HCT116 (cell line): ENCODE measurements around the gene CLSTN3. TPM values are rescaled to one million over a fixed set of nuclear protein-coding genes. Genes with fewer than 3 reads are reported as not detected.

Experiments used
- ATAC-seq: fragments of 200-7000 bp; cut with Tn5 transposase; 2 replicates; pipeline ENCODE4 v1.9.1; 2020; ENCODE audit warnings: mild to moderate bottlenecking, moderate library complexity
- BruUV-seq: library from RNA; stranded (reverse); fragments of 400-500 nt; replicated peaks from 2 replicates; lab custom pipeline; 2021; lab: Mats Ljungman, UMichigan
- CTCF ChIA-PET: fragments of 300-600 bp; sonication (Branson Sonifier 250); formaldehyde crosslinking; loops from one replicate; lab custom pipeline; 2021; ENCODE audit warnings: antibody characterized with exemption; lab: Charles Lee
- POLR2A ChIA-PET: fragments of 300-600, 350-600 bp; sonication (Branson Sonifier 250); formaldehyde crosslinking; loops from one replicate; lab custom pipeline; 2021; ENCODE audit warnings: antibody characterized with exemption; lab: Charles Lee
- RAD21 ChIA-PET, 2 experiments: fragments of 300-600 bp; sonication (Branson Sonifier 250); formaldehyde crosslinking; loops; one replicate each; lab custom pipeline; 2023; ENCODE audit warnings: low total read pairs in 2 of 2; ENCODE audit not compliant: uncharacterized antibody in 2 of 2, unreplicated experiment in 2 of 2, low non-redundant PET in 1 of 2; lab: Charles Lee
- DNase-seq: peaks from one replicate; pipeline ENCODE4 v3.0.0-alpha.2; 2010; ENCODE audit warnings: low read depth, low spot score
- H2AFZ ChIP-seq: fragments of 200-600 bp; shearing (Covaris generic), sonication (generic); 2 replicates; pipeline ENCODE4 v1.6.1; 2017; ENCODE audit warnings: low read depth, mixed run types, mixed read lengths, antibody characterized with exemption, low read length; ENCODE audit not compliant: poor library complexity, severe bottlenecking
- H3K27ac ChIP-seq: 2 replicates; pipeline ENCODE4 v1.5.1; 2012; ENCODE audit warnings: low read depth, low read length
- H3K27me3 ChIP-seq: fragments of 200-600 bp; sonication (generic); 2 replicates; pipeline ENCODE4 v1.6.1; 2016; ENCODE audit warnings: mixed run types, low read length, mixed read lengths; ENCODE audit not compliant: insufficient read depth
- H3K36me3 ChIP-seq, 2 experiments: fragments of 200-500 bp in 1 of 2; fragments of 200-600 bp in 1 of 2; sonication (Bioruptor generic) in 1 of 2; sonication (generic) in 1 of 2; 2 replicates each; pipeline versions ENCODE4 v1.5.1 to v1.6.1; 2014 to 2016; ENCODE audit warnings: low read length in 2 of 2, inconsistent platforms in 1 of 2, mixed read lengths in 1 of 2, mixed run types in 1 of 2; ENCODE audit not compliant: insufficient read depth in 2 of 2, control insufficient read depth in 1 of 2
- H3K4me1 ChIP-seq, 2 experiments: fragments of 200-600 bp in 1 of 2; sonication (generic) in 1 of 2; 2 replicates each; pipeline versions ENCODE4 v1.5.1 to v1.6.1; 2012 to 2017; ENCODE audit warnings: low read length in 2 of 2, inconsistent platforms in 1 of 2, mild to moderate bottlenecking in 1 of 2, mixed read lengths in 1 of 2, mixed run types in 1 of 2, moderate library complexity in 1 of 2; ENCODE audit not compliant: insufficient read depth in 2 of 2, control insufficient read depth in 1 of 2
- H3K4me2 ChIP-seq: fragments of 200-600 bp; sonication (generic); 2 replicates; pipeline ENCODE4 v1.6.1; 2017; ENCODE audit warnings: mixed run types, low read length, mixed read lengths
- H3K4me3 ChIP-seq, 2 experiments: fragments of 200-600 bp in 1 of 2; sonication (generic) in 1 of 2; replicated peaks in 1 of 2; 2 replicates each; pipeline ENCODE4 v1.5.1; 2011 to 2016; ENCODE audit warnings: low read length in 2 of 2, control low read depth in 1 of 2, low read depth in 1 of 2, mild to moderate bottlenecking in 1 of 2, mixed read lengths in 1 of 2, mixed run types in 1 of 2
- H3K79me2 ChIP-seq: fragments of 200-600 bp; sonication (generic); 2 replicates; pipeline ENCODE4 v1.6.1; 2017; ENCODE audit warnings: mild to moderate bottlenecking, mixed run types, low read length, moderate library complexity, mixed read lengths; ENCODE audit not compliant: insufficient read depth
- H3K9ac ChIP-seq: fragments of 200-600 bp; sonication (generic); 2 replicates; pipeline ENCODE4 v1.6.1; 2016; ENCODE audit warnings: low read length, mixed read lengths
- H3K9me2 ChIP-seq: fragments of 200-600 bp; sonication (generic), shearing (Covaris generic); 2 replicates; pipeline ENCODE4 v1.6.1; 2017; ENCODE audit warnings: mixed run types, mild to moderate bottlenecking, moderate library complexity; ENCODE audit not compliant: insufficient read depth
- H3K9me3 ChIP-seq, 2 experiments: fragments of 200-500 bp in 1 of 2; fragments of 200-600 bp in 1 of 2; sonication (Bioruptor generic) in 1 of 2; sonication (generic) in 1 of 2; 2 replicates each; pipeline ENCODE4 v1.6.1; 2014 to 2017; ENCODE audit warnings: low read length in 2 of 2, mixed read lengths in 2 of 2, inconsistent platforms in 1 of 2, low read depth in 1 of 2, mild to moderate bottlenecking in 1 of 2, mixed run types in 1 of 2, moderate library complexity in 1 of 2; ENCODE audit not compliant: control insufficient read depth in 1 of 2, insufficient read depth in 1 of 2
- H4K20me1 ChIP-seq: fragments of 200-600 bp; sonication (generic), shearing (Covaris generic); 2 replicates; pipeline ENCODE4 v1.6.1; 2017; ENCODE audit warnings: mixed run types, mild to moderate bottlenecking, moderate library complexity; ENCODE audit not compliant: insufficient read depth
- CBX3 ChIP-seq: IDR thresholded peaks from 2 replicates; pipeline ENCODE4 v1.6.1; 2012; ENCODE audit warnings: low read depth
- EGR1 ChIP-seq: IDR thresholded peaks from 2 replicates; pipeline ENCODE4 v1.6.1; 2012; ENCODE audit warnings: low read depth
- EZH2 ChIP-seq: fragments of 200-600 bp; sonication (generic); IDR thresholded peaks from 2 replicates; pipeline ENCODE4 v1.6.1; 2017; ENCODE audit warnings: antibody characterized with exemption, mixed run types
- EZH2phosphoT487 ChIP-seq: fragments of 200-600 bp; IDR thresholded peaks from 2 replicates; pipeline ENCODE4 v1.6.1; 2018; ENCODE audit warnings: antibody characterized with exemption, borderline replicate concordance
- POLR2AphosphoS5 ChIP-seq: IDR thresholded peaks from 2 replicates; pipeline ENCODE4 v1.6.1; 2011; ENCODE audit warnings: mild to moderate bottlenecking, low read depth, low read length, moderate library complexity
- SP1 ChIP-seq: IDR thresholded peaks from 2 replicates; pipeline ENCODE4 v1.6.1; 2012; ENCODE audit warnings: low read depth
- TCF7L2 ChIP-seq: IDR thresholded peaks from 2 replicates; pipeline ENCODE4 v1.7.0; 2011; ENCODE audit warnings: borderline replicate concordance, inconsistent platforms; ENCODE audit not compliant: insufficient read depth, insufficient read length; ENCODE audit errors: extremely low read depth
- ZBTB33 ChIP-seq: IDR thresholded peaks from 2 replicates; pipeline ENCODE4 v1.6.1; 2011; ENCODE audit warnings: mild to moderate bottlenecking, low read length, moderate library complexity; ENCODE audit not compliant: insufficient replicate concordance; ENCODE audit errors: extremely low read depth
- ZNF274 ChIP-seq: fragments of 200-500 bp; sonication (Bioruptor generic); IDR thresholded peaks from 2 replicates; pipeline ENCODE4 v1.6.1; 2014; ENCODE audit warnings: mild to moderate bottlenecking, low read depth, low read length, inconsistent platforms
- intact Hi-C: fragments of 100-400 bp; cut with micrococcal nuclease; formaldehyde crosslinking; loops from 2 replicates; pipeline ENCODE4 v1.10.0; 2022
- total RNA-seq: library from RNA; stranded (reverse); gene quantifications from one replicate; pipeline ENCODE4 v1.2.1, GENCODE V29; 2021; ENCODE audit not compliant: unreplicated experiment

The CLSTN3 gene
- total RNA-seq, 1 experiment from 2014 or later, result 23.0 TPM

GRCh38 chr12:7157391-7157790, 27.2 kb downstream of the CLSTN3 start:
- H3K79me2 ChIP-seq, result no peaks in the 10 kb centered on the region
- no peaks in the 10 kb centered on the region for H3K36me3 ChIP-seq
- no peaks in the 10 kb centered on the region for H4K20me1 ChIP-seq
- H3K9ac ChIP-seq, result no peak overlapping the region
- no peaks in the 10 kb centered on the region for H3K9me3 ChIP-seq
- no peaks in the 10 kb centered on the region for H3K9me2 ChIP-seq
- intact Hi-C loops, result no loop called here
- no peak for ATAC-seq
- no peak overlapping the region for H2AFZ ChIP-seq
- no peak for DNase-seq
- RAD21 ChIA-PET, result no interaction called here
- H3K27me3 ChIP-seq, result no peaks in the 10 kb centered on the region
- CTCF ChIA-PET, result no interaction called here
- BruUV-seq, result no TSS peak
- H3K4me3 ChIP-seq, result no peak overlapping the region
- POLR2A ChIA-PET, result no interaction called here
- H3K4me2 ChIP-seq, result no peak overlapping the region
- TF ChIP-seq CBX3 (no peak), SP1 (no peak), POLR2AphosphoS5 (no peak), EZH2 (no peak), EZH2phosphoT487 (no peak), EGR1 (no peak), TCF7L2 (no peak), ZNF274 (no peak), ZBTB33 (no peak)
- peaks cover 2 to 8% of the 10 kb centered on the region in 2 experiments; a peak in 3 of 4 replicates for H3K4me1 ChIP-seq
- H3K27ac ChIP-seq, result no peak overlapping the region
